GM19395 (cell line): ENCODE results near the gene SGIP1.

Source experiments
- ATAC-seq: cut with Tn5 transposase; IDR thresholded peaks from one replicate; pipeline ENCODE4 v1.9.1; 2021; ENCODE audit warnings: mild to moderate bottlenecking, moderate library complexity; ENCODE audit not compliant: unreplicated experiment

SGIP1 gene

GRCh38 chr1:66533804-66534740, at the start of gene SGIP1:
TSS of gene SGIP1 (plus strand) at chr1:66534153. CDS start at chr1:66534359, 206 bp downstream.
- no peak for ATAC-seq

GRCh38 chr1:66489151-66489550, 44.8 kb upstream of the SGIP1 start:
- no peak for ATAC-seq

- ATAC-seq = no peak
Measured at GRCh38 chr1:66489972-66490601, 43.9 kb upstream of the SGIP1 start.

- peak; percentile 95 for ATAC-seq
Measured at GRCh38 chr1:66490816-66491215, 43.1 kb upstream of the SGIP1 start.

GRCh38 chr1:66492424-66492823, 41.5 kb upstream of the SGIP1 start:
- no peak for ATAC-seq

GRCh38 chr1:66493731-66494130, 40.2 kb upstream of the SGIP1 start:
- ATAC-seq = no peak

GRCh38 chr1:66494482-66494881, 39.5 kb upstream of the SGIP1 start:
- no peak for ATAC-seq

GRCh38 chr1:66495495-66495894, 38.5 kb upstream of the SGIP1 start:
- ATAC-seq = no peak

- ATAC-seq = no peak
Measured at GRCh38 chr1:66497910-66498309, 36.0 kb upstream of the SGIP1 start.

GRCh38 chr1:66500301-66500700, 33.7 kb upstream of the SGIP1 start:
- ATAC-seq = no peak

- no peak for ATAC-seq
Measured at GRCh38 chr1:66502086-66502485, 31.9 kb upstream of the SGIP1 start.

- ATAC-seq = peak; percentile 85
Measured at GRCh38 chr1:66503841-66504470, 30.0 kb upstream of the SGIP1 start.

GRCh38 chr1:66505671-66506392, 28.1 kb upstream of the SGIP1 start:
- ATAC-seq = no peak

- no peak for ATAC-seq
Measured at GRCh38 chr1:66506393-66506687, 27.6 kb upstream of the SGIP1 start.

- no peak for ATAC-seq
Measured at GRCh38 chr1:66506991-66507390, 27.0 kb upstream of the SGIP1 start.

- no peak for ATAC-seq
Measured at GRCh38 chr1:66510407-66510806, 23.5 kb upstream of the SGIP1 start.

- ATAC-seq = no peak
Measured at GRCh38 chr1:66511118-66511517, 22.8 kb upstream of the SGIP1 start.

- no peak for ATAC-seq
Measured at GRCh38 chr1:66517959-66518358, 16.0 kb upstream of the SGIP1 start.

GRCh38 chr1:66518654-66519053, 15.3 kb upstream of the SGIP1 start:
- no peak for ATAC-seq

- ATAC-seq = no peak
Measured at GRCh38 chr1:66519992-66520391, 14.0 kb upstream of the SGIP1 start.

- ATAC-seq = no peak
Measured at GRCh38 chr1:66520655-66521054, 13.3 kb upstream of the SGIP1 start.
